HG03571 (cell line): ENCODE data around the gene TNFRSF1B.

Experiments
- ATAC-seq: cut with Tn5 transposase; IDR thresholded peaks from one replicate; pipeline ENCODE4 v1.9.1; 2021; ENCODE audit not compliant: unreplicated experiment

The TNFRSF1B gene

DNA sequence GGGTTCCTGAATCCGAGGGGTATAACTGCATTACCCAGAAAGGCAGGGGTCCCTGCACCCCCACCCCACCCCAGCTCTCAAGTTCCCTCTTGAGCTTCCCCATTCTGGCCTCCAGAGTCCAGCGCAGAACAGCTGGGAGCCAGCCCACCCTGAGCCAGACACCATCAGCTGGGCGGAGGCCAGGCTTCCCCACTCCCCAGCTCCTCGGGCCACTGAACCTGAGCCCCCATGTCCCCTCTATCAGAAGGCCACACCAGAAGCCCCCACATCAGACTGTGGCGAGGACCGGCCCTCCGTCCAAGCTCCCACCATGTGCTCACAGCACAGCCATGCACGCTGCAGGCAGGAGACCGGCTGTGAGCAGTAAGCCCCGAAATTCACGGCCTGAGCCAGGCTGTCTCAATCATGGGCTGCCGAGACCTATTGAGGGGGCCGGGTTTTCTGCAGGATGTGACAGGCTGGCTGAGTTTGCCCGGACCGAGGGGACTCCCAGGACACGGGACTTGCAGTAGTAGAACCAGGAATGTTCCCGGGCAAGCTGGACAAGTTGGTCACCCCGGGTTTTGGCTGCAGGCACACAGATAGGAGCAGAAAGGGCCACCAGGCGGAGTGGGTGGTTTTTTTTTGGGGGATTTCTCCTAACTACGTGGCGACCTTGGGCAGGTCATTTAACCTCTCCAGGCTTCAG is 25.5 kb upstream of the TNFRSF1B start:
- ATAC-seq, result no peak

DNA sequence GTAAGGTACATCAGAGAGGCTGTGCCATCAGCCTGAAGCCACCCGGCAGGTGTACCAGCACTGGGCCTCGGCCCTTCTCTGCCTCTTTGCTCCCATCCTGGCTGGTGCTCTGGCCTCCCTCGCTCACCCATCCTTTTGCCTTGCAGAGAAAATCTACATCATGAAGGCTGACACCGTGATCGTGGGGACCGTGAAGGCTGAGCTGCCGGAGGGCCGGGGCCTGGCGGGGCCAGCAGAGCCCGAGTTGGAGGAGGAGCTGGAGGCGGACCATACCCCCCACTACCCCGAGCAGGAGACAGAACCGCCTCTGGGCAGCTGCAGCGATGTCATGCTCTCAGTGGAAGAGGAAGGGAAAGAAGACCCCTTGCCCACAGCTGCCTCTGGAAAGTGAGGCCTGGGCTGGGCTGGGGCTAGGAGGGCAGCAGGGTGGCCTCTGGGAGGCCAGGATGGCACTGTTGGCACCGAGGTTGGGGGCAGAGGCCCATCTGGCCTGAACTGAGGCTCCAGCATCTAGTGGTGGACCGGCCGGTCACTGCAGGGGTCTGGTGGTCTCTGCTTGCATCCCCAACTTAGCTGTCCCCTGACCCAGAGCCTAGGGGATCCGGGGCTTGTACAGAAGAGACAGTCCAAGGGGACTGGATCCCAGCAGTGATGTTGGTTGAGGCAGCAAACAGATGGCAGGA is 24.5 kb upstream of the TNFRSF1B start:
- ATAC-seq, result no peak

DNA sequence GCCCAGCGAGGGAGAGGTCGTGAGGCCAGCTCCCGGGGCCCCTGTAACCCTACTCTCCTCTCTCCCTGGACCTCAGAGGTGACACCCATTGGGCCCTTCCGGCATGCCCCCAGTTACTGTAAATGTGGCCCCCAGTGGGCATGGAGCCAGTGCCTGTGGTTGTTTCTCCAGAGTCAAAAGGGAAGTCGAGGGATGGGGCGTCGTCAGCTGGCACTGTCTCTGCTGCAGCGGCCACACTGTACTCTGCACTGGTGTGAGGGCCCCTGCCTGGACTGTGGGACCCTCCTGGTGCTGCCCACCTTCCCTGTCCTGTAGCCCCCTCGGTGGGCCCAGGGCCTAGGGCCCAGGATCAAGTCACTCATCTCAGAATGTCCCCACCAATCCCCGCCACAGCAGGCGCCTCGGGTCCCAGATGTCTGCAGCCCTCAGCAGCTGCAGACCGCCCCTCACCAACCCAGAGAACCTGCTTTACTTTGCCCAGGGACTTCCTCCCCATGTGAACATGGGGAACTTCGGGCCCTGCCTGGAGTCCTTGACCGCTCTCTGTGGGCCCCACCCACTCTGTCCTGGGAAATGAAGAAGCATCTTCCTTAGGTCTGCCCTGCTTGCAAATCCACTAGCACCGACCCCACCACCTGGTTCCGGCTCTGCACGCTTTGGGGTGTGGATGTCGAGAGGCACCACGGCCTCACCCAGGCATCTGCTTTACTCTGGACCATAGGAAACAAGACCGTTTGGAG is 23.7 kb upstream of the TNFRSF1B start:
- no peak for ATAC-seq

DNA sequence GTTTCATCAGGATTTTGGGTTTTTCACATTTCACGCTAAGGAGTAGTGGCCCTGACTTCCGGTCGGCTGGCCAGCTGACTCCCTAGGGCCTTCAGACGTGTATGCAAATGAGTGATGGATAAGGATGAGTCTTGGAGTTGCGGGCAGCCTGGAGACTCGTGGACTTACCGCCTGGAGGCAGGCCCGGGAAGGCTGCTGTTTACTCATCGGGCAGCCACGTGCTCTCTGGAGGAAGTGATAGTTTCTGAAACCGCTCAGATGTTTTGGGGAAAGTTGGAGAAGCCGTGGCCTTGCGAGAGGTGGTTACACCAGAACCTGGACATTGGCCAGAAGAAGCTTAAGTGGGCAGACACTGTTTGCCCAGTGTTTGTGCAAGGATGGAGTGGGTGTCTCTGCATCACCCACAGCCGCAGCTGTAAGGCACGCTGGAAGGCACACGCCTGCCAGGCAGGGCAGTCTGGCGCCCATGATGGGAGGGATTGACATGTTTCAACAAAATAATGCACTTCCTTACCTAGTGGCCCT is 23.1 kb upstream of the TNFRSF1B start:
- no peak for ATAC-seq

DNA sequence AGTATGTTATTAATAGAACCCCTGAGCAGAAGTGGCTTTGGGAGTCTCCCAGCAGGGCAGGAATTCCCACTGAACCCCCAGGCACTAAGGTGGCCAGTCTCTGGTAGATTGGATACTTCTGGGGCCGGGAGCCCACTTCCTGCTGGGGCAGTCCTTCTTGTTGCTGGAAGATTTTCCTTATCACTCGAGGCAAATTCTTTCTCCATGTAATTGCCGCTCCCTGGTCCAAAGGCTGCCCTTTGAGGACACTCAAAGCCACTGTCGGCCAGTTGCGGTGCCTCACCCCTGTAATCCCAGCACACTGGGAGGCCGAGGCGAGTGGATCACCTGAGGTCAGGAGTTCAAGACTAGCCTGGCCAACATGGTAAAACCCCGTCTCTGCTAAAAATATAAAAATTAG is 22.6 kb upstream of the TNFRSF1B start:
- no peak for ATAC-seq

DNA sequence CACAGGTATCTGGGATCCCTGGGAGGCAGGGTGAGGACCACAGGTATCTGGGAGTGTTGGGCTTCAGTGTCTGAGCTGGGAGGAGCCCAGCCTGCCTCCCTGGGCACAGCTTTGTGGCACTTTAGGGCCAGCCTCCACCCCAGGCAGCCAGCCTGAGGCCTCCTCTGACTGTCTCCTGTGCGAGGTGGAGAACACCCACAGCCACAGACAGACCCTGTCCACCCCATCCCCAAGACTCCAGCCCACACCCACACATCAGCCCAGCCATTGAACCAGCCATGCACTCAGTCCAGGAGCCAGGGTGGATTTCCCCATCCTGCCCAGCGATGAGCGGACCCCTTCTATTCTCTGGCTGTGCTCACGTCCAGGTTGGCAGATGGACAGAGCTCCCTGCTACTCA is 21.8 kb upstream of the TNFRSF1B start:
- no peak for ATAC-seq

DNA sequence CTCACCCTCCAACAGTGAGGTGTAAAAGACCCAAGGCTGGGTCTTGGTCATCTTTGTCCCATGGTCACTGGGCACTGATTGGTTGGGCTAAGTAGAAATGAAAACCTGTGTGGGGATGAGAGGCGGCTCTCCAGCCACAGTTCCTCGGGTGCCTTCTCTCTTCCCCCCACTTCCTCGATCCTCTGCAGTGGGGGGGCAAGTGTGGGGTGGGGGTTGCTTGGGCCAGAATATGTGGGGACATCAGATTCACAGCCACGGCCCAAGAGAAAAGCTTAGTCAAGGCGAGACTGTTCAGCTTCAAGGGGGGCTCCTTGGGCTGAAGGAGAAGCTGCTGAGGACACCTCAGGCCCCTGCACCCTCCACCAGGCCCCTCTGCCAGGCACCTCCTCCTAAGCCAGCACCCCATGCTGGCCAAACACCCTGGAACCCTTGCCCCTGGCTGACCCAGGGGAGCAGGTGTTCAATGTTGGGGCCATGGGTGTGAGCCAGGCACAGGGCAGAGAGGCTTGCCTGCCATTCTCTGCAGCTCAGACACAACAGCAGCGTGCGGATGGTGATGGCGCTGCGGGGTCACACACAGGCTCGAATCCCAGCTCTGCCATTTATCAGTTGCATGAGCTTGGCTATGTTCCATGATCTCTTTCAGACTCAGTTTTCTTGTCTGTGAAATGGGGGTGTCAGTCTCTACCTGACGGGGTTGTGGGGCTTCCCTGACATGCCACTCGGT is 21.0 kb upstream of the TNFRSF1B start:
- ATAC-seq, result no peak

DNA sequence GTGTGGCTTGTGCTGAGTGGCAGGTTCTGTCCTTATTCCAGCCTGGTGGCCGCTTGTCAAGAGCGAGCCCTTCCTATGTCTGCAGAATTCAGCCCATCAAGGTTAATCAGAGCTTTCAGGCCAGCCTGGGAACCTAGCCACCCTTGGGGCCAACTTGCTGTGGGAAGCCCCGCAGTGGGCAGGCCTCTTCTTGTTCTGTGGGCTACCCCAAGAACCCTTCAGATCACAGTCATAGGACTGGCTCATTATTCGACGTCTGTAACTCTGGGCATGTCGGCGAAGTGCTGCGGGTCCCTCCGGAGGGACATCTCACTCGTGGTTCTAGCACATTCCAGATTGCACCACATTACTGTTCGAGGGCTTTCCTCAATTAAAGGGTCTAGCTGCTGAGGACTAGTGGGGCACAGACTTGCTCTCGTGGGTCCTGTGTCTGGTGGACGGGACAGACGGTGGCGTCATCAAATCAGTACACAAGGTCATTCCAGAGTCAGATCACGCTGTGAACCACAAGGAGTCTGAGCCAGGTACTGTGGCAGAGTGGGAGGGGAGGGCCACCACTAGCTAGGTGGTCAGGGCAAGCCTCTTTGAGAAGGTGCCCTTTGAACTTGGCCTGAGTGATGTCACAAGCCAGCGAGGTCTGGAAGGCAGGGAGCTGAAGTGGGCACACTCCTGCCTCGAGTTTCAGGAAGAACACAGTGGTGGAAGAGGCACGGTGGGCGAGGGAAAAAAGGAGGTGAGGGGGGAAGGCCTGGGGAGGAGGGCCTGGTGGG is 20.3 kb upstream of the TNFRSF1B start:
- ATAC-seq, result no peak

DNA sequence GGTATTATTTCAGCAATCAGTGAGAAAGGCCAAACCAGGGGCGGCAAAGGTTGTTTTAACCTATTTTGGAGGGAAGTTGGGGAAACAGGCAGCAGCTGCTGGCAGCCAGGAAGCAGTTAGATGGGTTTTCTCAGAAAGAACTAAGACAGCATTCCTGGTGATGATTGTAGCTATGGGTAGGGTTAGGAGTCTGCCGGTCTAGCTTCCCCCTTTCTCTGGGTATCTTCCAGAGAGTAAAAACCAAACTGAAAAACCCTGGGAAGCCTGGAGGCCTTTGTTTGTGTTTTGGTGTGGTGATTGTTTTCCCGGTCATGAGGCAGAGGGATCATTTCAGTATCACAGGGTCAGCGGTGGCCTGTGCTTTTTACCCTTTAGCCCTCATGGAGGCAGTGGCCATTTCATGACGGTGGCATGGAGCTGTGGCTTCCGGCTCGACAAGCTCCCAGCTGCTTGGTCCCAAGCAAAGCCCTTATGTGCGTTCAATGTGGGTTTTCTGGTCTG is 19.5 kb upstream of the TNFRSF1B start:
- ATAC-seq, result no peak

DNA sequence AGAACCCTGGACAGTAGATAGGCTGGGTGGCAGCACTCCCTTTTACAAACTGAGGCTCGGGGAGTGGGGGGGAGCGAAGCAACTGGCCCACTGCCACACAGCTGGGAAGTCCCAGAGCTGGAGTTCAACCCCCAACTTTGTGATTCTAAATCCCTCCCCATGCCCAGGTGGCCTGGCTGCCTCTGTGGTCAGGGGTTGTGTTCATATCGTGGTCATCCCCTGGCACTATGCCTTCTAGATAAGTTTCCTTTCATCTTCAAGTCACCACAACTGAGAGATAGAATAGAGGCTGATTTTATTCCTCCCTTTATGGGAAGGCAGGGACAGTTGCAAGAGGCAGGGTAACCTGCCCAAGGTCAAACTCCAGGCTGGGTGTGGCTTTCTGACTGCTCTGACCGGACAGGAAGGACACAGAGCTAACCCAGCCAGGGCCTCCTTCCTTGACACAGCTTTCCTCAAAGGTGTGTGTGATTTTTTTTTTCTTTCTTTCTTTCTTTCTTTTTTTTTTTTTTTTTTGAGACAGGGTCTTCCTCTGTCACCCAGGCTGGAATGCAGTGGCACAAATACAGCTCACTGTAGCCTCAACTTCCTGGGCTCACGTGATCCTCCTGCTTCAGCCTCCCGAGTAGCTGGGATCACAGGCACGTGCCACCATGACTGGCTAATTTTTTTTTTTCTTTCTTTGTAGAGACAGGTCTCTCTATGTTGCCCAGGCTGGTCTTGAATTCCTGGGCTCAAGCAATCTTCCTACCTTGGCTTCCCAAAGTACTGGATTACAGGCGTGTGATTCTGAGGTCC is 18.4 kb upstream of the TNFRSF1B start:
- ATAC-seq, result no peak

DNA sequence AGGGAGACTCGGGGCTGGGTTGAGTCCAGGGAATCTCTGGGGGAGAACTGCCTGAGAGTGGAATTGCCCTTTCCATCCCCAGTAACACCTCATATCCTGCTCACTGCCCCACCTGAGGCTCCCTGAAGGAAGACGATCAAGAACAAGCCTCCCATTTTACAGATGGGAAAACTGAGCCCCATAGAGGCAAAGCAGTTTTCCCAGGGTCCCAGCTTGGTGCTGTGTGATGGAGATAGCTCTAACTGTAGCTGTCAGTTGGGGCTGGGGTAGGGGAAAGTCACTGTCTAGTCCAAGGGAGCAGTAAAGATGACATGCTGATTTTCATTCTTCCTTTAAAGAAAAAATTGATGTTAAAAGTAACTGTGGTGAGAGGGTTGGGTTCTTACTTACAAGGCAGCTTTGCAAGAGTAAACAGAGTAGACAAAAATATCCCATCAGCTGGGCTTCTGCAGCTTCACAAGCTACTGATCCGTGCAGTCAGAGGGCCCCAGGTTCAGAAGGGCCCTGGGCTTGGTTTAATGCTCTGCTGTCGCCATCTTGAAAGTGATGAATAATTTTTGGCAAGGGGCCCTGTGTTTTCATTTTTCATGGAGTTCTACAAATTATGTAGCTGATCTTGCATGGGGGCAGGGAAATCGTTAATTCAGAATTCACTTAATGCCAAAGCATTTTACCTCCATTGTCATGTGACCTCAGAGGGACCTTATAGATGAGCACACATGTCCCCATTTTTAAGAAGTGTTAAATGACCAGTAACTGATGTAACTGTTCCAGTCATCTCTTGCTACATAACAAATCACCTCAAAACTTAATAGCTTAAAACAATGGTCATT is 17.6 kb upstream of the TNFRSF1B start:
- no peak for ATAC-seq

DNA sequence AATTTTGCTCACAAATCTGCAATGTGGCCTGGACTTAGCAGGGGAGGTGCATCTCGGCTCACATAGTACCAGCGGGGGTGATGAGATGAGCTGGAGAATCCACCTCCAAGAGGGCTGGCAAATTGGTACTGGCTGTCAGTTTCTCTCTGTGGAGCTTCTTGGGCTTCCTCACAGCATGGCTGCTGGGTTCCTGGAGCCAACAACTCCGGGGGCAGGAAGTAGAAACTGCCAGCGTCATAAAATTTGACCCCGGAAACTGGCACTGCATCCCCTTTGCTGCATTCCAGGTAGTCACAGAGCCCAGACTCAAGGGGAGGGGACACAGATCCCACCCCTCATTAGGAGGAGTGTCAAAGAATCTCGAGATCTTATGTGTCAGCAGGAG is 17.0 kb upstream of the TNFRSF1B start:
- ATAC-seq, result no peak

DNA sequence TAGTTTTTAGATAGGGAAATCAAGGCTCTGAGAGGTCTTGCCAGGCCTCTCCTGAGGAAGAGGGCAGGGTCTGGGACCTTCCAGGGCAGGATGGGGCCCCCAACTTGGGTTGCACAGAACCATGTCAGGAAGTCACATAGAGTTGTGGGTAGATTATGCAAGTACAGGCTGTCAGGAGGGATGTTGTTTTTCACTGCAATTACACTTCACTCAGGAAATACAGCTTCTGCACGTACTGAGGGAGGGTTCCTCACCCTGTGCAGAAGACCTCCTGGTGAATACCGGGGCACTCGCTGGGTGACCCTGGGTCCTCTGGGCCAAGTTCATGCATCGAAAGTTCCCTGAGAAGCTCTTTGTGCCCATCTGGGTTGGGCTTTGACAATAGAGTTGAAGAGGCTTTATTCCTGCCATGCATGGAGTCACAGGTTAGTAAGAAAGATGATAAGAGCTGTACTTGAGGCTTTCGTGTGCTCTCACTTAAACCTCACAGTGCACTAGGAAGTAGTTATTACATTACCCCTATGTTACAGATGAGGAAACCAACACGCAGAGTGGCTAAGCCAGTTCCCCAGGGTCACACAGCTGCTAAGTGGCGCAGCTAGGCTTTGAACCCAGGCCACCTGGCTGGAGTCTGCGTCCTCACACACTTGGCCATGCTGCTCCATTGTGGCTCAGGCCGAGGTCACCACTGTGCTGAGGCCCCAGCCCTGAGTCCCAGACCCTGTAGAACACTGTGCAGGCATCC is 16.2 kb upstream of the TNFRSF1B start:
- ATAC-seq, result no peak

DNA sequence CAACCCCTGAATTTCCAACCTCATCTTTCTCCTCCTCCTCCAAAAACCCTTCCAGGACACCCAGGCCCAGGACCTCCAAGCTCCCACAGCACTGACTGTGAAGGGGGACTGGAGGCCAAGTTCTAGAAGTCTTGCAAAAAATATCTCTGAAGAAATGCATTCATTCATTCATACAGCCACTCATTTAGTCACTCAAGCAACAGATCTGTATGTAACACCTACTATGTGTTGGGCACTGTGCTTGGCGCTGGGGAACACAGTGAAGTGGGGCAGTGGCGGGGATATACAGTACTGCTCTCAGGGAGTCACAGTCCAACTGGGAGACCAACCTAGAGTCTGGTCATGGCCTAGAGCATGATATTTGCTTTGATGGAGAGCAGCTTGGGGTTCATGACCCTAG is 15.3 kb upstream of the TNFRSF1B start:
- no peak for ATAC-seq

DNA sequence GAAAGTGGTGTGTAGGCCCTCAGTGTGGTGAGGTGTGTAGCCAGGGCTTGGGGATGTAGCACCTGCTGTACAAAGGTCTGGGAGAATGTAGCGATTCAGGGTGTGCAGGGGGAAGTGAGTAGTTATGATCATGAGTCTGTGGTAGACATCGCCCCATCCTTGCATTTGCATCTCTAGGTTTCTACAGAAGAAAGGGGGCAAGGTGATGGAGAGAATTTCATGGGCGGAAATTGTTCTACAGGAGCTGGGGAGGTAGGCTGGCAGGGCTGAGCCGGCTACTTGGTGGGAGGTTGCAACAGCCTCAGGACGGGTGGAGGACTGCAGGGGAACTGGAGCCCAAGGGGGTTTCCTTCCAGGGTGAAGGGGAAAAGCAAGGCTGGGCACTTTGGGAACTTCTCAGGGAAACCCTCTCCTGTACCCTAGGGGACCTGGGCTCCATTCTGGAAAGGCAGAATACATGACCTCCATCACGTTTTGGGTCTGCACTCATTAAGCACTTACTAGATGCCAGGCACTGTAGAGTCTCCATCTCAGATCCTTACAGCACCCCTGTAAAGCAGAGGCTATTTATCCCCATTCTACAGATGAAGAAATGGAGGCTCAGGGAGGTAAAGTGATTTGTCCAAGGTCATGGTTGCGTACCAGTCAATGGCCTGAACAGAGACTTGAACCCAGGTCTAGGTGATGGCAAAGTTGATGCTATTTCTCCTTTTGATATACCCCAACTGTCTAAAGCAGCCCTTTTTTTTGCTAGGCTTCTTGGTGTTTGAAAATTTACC is 14.5 kb upstream of the TNFRSF1B start:
- ATAC-seq, result peak; percentile 52

DNA sequence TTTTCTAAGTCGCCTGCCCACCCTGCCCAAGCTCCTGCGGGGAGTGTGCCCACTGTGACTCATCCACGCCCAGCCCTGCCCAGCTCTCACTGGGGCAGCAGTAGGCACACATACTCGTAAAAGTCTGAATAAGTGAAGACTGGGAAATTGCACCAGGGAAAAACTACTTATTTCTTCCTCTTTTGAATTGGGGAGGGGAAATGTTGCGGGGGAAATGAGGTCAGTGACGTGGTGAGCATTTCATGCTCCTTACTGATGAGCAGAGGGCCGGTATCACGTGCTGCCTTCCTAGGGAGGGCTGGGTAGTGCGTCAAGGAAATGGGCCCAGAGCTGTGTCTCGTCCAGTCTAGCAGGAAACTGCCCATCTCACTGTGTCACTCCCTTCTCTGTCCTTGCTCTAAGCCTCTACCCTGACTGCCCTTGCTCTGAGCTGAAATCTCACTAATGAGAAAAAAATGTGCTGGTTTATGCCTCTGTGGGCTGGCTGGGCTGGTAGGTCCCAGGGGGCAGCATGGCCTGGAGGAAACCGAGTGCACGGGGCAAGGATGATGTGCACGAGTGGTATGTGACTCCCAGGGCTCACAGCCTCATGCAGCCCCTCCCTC is 13.5 kb upstream of the TNFRSF1B start:
- no peak for ATAC-seq

DNA sequence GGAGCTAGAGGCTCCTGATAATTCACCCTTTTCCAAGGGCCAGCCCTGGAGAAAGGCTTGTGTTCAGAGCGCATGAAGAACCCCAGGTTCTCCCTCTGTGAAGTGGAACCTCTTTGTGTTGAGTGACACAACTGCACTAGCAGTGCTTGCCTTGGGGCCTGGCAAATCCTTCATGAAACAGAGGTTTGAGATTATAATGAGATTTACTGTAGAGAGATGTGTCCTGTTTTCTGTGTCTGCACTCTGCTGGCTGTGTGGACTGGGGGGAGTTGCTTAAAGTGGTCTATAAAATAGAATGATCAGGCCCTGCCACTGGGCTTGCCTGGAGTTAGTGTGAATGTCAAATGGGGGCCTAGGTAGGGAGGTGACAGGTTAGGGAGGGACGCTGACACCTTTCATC is 11.5 kb upstream of the TNFRSF1B start:
- no peak for ATAC-seq
